Measurements from ENCODE around the gene BCL11B. TPM values are rescaled to one million over a fixed set of nuclear protein-coding genes. Genes with fewer than 3 reads are reported as not detected.
A peak's percentile ranks its signal among the peaks of the same experiment; 100 is the strongest.

The BCL11B gene
- total RNA-seq, 1 experiment from 2014 or later = not detected

DNA sequence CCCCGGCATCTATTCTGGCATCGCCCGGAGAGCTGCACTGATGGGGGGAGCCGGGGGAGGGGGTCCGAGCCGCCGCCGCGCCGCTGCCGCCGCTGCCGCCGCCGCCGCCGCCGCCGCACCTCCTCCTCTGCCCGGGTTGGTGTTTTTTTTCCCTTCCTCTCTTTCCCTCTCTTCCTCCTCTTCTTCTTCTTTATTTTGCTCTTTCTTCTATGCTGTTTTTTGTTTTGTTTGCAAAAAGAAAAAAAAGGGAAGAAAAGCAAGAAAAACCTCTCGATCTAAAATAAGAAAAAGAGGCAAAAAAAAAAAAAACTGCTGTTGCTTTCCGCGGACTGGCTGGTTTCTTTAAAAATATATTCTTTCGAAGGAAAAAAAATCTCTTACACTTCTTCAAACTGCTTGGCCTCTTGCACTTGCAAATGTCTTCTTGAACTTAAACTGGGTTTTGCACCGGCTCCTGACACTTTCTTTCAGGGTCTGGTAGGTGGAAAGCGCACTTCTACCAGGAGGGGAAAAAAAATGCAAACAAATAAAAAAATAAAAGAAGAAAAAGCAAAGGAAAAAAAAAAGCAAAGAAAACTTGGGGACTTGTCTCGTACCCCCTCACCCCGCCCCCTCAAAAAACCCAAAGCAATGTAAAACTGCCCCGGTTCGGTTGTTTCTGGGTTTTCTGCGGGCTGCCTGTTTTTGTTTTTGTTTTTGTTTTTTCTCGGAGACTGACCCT is 616 bp downstream of the BCL11B start:
- DNase-seq (ENCODE audit: low spot score) = no peak
- in situ Hi-C loops (cut with HindIII; ENCODE audit: low sequenced_read_pairs) = no loop called here

DNA sequence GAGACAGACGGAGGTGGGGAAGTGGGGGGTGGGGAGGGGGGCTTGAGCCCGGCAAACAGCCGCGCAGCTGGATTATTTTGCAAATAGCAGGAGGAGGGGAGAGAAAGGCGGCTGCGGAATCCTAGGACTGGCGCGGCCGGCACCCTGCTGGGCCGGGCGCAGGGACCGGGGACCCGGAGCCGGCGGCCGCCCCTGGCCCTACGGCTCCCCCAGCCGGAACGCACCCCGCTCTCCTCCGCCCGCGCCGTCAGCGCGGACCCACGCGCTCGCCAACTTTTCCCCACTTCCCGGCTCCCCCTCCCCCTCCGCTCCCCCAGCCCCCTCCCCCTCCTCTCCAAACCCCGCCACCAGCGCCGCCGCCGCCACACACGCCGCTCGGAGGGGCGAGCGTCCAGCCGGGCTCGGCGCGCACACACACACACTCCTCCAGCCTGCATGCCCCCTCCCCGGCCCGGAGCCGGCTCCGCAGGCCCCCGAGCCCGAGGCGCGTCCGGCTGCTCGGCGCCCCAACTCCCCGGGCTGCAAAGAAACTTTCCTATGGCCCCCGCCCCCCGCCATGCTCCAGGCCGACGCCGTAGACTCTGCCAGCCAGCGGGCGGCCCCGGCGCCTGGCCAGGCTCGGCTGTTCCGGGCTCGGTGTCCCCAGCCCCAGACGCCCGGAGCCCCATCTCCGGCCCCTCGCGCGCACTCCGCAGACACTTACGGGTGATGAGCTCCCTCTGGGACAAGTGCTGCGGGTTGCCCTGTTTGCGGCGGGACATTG is 1.4 kb downstream of the BCL11B start:
- DNase-seq (ENCODE audit: low spot score) = no peak
- in situ Hi-C loops (cut with HindIII; ENCODE audit: low sequenced_read_pairs) = no loop called here

DNA sequence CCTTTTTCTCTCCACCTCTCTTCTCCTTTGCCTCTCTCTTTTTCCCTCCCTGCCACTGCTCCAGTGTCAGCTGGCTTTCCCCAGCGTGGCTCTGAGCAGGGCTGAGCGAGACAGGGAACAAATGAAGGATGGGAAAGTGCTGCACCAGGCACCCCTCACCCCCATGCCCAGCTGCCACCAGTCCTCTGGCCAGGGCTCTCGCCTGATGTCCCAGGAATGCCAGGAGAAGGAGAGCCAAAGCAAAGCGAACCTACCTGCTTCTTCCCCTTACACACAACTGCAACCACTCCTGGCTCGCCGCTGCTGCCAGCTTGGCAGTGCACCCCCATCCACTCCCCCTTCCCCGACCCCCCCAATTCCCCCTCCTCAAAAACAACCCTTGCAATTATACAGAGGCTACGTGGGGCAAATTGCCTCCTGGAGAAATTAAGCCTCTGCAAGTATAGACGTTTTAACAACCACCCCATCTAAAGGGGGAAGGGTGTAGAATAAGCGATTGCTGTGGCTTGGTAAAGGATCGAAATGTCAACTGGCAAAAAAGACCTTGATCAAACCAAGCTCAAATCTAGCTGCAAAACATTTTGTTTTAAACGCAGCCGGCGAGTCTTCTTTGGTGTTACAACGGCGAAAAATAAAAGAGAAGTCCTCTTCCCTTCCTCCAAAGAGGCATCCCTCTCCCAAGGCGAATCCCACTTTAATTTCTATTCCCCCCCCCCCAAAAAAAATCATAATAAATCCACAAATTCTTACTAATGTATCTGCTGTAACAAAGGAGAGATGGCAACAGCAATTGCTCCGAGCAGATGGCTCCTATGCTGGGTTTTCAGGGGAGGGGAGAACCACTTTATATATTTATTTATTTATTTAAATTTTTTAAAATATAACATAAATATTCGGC is 2.9 kb downstream of the BCL11B start:
- in situ Hi-C loops (cut with HindIII; ENCODE audit: low sequenced_read_pairs) = no loop called here
- no peak for DNase-seq (ENCODE audit: low spot score)

DNA sequence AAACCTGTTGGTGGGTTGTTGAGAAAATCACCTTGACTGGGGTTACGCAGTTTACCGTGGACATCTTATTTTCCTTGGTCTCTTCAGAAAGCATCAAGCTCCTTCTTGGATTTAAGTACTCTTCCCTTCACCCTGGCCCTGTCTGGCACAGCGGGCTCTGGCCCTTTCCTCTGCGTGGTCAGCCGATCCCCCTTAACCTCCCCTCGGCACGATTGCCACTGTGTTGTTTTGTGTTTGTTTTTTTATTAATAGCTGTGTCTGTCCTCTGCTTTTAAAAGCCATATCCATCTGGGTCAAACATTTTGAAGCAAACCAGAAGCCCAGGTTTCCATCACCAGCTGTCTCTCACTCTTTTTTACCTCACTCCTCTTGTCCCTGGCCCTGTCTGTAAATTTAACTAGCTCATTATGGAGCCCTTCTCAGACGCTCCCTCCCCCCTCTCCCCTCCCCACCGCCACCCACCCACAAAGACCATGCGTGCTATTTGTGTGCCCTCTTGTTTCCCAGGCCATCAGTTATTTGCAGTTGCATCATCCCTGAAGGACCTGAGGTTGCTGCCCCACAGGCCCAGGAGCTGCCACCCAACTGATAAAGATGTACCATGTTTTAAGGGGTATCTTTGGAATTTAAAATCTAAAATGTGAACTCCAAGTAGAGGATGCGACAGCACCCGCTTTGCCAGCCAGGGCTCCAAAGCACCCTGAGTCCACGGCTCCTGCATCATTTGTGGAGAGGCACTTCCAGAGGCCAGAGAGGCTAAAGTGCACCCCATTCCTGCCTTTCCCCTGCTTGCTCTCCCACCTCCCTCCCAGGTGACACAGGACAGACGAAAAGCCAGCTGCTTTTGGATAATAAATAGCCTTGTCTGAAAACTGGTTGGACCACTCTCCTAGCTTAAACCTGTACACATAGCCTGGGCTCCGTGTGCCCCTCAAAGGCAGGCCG is 3.9 kb downstream of the BCL11B start:
- in situ Hi-C loops (cut with HindIII; ENCODE audit: low sequenced_read_pairs) = no loop called here
- no peak for DNase-seq (ENCODE audit: low spot score)

DNA sequence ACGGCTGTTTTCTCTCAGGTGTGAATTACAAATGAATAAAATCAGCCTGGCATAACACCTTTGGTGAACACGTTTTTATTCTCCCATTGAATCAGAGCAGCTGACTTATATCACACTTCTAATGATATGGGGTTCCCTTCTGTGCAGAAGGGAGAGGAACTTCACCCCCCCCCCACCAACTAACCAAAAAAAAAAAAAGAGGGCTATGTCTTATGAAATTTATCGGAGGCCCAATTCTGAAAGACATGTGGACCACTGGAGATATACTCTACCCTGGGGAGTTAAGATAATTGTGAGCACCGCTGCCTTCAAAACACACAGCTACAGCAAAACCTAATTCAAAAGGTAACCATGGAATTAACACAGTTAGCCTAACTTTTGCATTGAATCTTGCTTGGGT is 4.6 kb downstream of the BCL11B start:
- DNase-seq (ENCODE audit: low spot score) = no peak
- in situ Hi-C loops (cut with HindIII; ENCODE audit: low sequenced_read_pairs) = no loop called here

DNA sequence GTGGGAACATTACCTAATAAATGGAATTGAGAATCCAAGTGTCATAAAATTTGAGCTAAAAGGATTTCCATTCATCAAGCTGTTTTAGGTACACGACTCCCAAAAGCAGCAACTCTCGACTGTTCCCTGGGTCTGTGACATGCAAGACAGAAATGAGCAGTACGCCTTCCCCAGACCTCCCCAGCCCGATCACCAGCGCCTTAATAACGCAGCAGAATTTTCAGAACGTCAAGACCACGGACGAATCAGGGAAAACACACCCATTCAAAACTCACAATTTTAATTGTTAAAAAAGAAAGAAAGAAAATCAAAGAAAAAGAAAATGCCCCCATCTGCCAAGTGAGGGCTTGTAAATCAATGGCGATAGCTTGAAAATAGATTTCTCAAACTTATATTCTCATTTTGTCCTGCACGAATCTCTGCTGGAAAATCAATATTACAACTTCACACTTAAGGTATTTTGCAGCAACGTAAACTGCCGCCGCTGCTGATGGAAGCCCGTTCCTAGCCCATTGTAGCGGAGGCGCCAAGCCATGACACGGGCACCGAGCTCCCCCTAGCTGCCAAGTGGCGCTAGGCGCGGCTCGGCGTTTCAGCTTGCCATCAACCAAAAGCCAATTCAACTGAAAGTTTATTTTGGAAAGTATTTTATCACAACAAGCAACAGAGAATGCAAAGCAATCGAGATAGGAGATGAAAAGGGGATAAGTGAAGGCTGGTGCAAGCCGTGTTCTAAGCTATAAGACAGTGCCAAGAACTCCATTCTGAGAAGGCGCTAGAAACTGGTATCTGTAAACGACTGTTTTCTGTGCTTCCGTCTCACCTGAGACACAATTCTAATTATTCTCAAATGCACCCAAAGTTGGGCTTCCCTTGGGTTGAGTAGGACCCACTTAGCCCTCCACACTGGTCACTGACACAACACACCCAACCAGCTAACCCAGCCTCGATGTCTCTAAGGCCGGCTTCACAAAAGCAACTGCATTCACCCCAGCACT is 5.5 kb downstream of the BCL11B start:
- in situ Hi-C loops (cut with HindIII; ENCODE audit: low sequenced_read_pairs) = no loop called here

DNA sequence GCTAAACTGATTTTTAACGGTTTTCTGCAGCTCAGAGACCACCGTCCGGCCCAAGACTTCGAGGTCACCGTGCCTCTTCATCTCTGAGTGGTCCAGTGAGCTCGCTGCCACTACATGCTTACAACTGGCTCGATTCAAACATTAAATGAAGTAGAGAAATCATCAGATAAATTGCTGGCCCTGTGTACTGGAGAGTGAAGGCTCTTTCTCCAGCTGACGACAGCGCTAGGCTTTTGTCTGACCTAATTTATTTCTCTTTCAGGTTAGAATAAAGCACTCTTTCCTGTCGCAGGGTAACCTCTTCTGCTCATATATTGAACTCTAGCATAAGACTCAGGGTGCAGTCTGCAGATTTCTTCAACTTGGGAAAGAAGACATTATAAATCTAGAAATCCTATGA is 6.4 kb downstream of the BCL11B start:
- DNase-seq (ENCODE audit: low spot score) = no peak
- in situ Hi-C loops (cut with HindIII; ENCODE audit: low sequenced_read_pairs) = no loop called here

More for the DNA sequence above, 5.5 kb downstream of the BCL11B start:
- peak; percentile 77 for DNase-seq (ENCODE audit: low spot score)

DNA sequence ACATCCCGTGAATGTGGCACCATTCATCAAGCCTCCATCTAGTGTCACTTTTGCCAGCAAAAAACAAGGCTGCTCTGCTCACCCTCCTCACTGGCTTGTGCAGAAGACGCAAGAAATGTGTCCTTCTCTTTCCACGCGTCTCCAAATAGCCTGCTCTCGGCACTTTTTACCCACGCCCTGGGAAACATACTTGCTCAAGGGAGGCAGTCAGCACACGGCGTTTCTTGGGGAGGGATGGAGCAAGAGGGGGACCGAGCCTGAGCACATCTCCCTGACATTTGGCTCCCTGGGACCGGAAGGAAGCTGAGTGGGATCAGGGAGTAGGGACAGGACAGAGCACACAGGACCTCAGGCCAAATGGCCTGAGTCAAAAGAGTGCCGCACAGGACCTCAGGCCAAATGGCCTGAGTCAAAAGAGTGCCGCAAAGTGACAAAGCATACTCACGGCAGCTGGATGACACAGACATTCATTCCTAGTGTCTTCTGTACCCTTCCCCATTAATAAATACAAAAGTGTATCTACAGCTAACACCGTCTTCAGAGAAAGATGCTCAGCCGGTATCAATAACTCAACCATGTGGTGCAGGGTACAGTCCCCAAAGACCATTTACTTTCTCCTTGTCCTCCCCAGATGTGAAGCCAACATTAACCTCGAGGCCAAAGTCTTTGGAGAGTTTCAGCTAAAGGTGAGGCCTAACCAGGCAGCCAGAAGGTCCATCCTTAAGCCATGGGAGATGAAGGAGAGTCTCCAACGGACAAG is 7.1 kb downstream of the BCL11B start:
- in situ Hi-C loops (cut with HindIII; ENCODE audit: low sequenced_read_pairs) = no loop called here

DNA sequence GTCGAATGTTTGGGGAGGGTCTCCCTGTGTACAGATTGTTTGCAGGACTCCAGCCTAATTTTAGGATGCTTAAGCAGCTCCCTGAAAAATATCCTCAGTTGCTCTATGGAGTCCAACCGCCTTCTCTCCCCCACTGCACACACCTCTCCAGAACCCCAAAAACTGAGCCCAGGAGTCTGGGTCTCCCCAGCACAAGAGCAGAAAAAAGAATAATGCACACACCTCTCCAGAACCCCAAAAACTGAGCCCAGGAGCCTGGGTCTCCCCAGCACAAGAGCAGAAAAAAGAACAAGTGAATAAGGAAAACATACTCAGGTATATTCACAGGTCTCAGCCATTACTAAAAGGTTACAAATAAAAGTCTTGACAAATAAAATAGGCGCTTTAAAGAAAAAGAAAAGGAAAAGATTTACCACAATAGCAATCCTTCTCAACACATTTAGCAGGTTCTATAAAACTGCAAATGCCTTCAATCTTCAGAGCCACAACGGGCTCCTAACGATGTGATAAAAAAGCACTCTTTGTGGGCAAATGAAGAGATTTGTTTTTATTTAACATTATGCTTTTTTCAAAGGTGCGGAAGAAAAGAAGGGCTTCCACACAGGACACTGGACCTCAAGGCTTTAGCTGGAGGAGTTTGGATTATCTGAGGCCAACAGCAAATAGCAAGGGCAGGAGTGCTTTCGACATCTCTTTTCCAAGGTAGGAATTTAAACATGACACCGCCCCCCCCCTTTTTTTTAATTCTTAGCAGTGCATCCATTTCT is 8.2 kb downstream of the BCL11B start:
- in situ Hi-C loops (cut with HindIII; ENCODE audit: low sequenced_read_pairs) = no loop called here
- DNase-seq (ENCODE audit: low spot score) = no peak

More for the DNA sequence above, 7.1 kb downstream of the BCL11B start:
- DNase-seq (ENCODE audit: low spot score) = no peak

DNA sequence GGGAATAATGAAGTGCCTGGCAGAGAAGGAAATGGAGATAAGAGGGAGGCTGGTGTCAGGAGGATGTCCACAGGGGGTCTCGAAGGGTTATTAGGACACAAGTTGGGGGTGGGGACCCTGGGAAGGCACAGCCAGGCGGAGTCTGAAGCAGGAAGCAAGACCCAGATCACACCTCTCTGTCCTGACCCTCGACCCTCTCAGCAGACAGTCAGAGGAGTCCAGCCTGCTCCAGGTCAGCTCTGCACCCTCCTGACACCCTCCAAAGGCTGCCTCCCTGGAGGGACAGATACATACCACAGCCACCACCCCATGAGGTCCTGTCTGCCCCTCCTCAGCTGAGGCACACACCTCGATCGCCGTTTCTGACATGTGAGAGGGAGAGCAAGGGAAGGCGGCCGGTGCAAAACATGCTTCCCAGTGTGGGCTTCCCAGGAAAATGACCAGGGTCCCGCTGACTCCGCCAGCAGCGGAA is 9.0 kb downstream of the BCL11B start:
- in situ Hi-C loops (cut with HindIII; ENCODE audit: low sequenced_read_pairs) = no loop called here

DNA sequence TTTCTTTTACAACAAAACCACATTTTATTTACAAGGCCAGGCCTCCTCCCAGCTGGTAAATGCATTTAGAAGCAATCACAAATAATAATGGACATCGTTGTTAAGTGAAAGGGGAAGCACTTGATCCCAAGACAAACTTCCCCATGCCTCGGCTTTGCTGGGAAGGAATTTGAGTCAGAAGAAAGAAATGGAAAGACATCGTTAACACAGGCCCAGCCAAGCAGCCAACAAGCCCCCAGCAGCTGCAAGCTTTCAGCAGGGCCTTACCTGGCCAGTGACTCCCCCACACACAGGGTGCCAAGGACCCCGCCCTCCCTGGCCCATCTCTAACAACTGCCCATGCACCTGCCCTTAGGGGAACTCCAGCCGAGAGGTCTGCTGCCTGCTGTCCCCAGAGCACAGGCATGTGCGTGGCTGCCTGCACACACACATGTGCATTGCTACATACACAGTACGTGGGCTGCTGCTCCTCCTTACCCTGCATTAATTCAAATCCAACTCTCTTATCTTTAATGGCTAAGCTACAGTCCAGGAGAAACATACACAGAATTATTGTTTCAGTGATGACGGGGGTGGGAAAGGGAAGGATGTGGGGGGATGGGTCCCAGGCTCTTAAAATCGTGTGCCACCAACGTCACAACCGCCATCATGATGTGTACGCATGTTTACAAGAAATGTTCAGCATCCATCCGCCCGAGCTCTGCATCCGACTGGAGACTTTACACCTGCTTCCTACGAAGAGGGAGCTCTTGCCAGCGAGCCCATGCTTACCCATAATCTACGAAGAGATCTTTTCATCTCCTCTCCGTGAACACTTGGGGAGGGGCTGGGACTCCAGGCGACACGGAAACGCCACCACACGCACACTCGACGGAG is 9.8 kb downstream of the BCL11B start:
- in situ Hi-C loops (cut with HindIII; ENCODE audit: low sequenced_read_pairs) = no loop called here
- DNase-seq (ENCODE audit: low spot score) = no peak

More for the DNA sequence above, 9.0 kb downstream of the BCL11B start:
- DNase-seq (ENCODE audit: low spot score) = no peak

DNA sequence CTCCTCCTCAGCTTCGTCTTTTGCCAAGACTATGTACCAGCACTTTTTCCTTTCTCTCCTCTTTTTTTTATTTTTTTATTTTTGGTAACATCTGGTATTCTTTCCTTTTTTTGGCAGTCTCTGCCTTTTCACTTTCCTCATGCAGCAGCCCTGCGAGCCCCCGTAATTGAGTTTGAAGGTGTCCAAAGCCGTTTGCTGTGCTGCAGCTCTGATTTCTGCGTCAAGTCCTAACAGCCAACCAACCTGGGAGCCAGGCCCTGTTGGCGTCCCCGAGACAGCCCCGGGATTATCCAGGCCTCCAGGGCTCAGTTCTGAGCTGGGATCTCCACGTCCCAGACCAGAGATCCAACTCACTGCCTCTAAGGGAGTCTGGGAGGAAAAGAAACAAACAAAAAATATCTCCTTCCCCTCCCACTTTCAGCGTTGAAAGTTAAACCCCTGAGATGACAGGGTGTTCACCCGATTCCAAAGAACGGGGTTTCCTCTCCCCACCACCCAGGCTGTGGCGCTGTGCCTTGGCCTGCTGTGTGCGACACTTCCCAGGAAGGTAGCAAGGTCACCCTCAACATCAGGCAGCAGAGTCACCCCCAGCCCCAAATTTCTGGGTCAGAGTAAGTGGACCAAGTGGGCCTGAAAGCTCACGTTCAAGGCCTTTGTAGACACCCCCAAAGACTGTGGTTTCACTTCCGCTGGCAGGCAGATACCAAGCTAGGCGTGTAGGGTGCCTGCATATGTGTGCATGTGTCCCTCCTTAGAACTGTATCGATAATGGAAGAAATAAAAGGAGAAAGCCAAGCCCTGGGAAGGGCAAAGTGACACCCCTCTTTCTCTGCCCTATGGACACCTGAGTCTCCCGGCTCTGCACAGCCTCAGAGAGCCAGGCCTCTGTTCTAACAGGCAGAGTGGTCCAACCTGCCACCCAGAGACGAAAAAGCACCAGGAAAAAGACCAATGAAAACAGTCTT is 11.1 kb downstream of the BCL11B start:
- in situ Hi-C loops (cut with HindIII; ENCODE audit: low sequenced_read_pairs) = no loop called here
- DNase-seq (ENCODE audit: low spot score) = no peak

DNA sequence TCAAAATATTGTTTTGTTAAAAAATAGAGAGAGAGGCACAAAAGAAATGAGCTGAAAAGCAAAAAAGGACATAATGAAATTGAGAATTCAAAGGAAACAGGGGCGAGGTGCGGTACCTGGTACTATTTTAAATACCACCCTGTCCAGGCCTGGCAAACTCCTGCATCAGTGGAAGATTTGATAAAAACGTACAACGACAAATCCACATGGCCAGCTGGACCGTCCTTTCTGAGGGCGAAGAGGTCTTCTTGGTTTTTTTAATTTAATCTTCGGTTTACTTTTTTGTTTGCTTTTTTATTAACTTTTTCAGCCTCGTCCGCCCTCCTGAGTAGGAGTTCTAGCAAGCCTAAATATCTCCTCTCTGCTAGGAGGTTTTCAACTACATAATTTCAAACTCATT is 11.9 kb downstream of the BCL11B start:
- no peak for DNase-seq (ENCODE audit: low spot score)
- in situ Hi-C loops (cut with HindIII; ENCODE audit: low sequenced_read_pairs) = no loop called here
